ENCODE measurements around the gene MEMO1.

The MEMO1 gene

GRCh38 chr2:31950946-31951562 lies 59.8 kb downstream of the MEMO1 start:
- DNase-seq (ENCODE audit: low read depth) = no peak
- H3K4me3 ChIP-seq (ENCODE audit: low read length) = no peak overlapping the region
- no peak for TF ChIP-seq CTCF (conservative IDR thresholded peaks at IDR 0.05; ENCODE audit: low read depth, low read length)

GRCh38 chr2:31947871-31948270 lies 62.9 kb downstream of the MEMO1 start:
- no peak for TF ChIP-seq CTCF (conservative IDR thresholded peaks at IDR 0.05; ENCODE audit: low read depth, low read length)
- H3K4me3 ChIP-seq (ENCODE audit: low read length) = no peak overlapping the region
- no peak for DNase-seq (ENCODE audit: low read depth)

- no peak for TF ChIP-seq CTCF (conservative IDR thresholded peaks at IDR 0.05; ENCODE audit: low read depth, low read length)
- DNase-seq (ENCODE audit: low read depth) = no peak
- H3K4me3 ChIP-seq (ENCODE audit: low read length) = no peak overlapping the region
Measured at GRCh38 chr2:31946838-31947237, 64.0 kb downstream of the MEMO1 start.

GRCh38 chr2:31945572-31945935 lies 65.3 kb downstream of the MEMO1 start:
- no peak for DNase-seq (ENCODE audit: low read depth)
- H3K4me3 ChIP-seq (ENCODE audit: low read length) = no peak overlapping the region
- no peak for TF ChIP-seq CTCF (conservative IDR thresholded peaks at IDR 0.05; ENCODE audit: low read depth, low read length)

GRCh38 chr2:31944828-31945571 lies 65.8 kb downstream of the MEMO1 start:
- no peak overlapping the region for H3K4me3 ChIP-seq (ENCODE audit: low read length)
- no peak for DNase-seq (ENCODE audit: low read depth)
- no peak for TF ChIP-seq CTCF (conservative IDR thresholded peaks at IDR 0.05; ENCODE audit: low read depth, low read length)

GRCh38 chr2:31943636-31944225 lies 67.1 kb downstream of the MEMO1 start:
- no peak overlapping the region for H3K4me3 ChIP-seq (ENCODE audit: low read length)
- TF ChIP-seq CTCF (conservative IDR thresholded peaks at IDR 0.05; ENCODE audit: low read depth, low read length) = no peak
- no peak for DNase-seq (ENCODE audit: low read depth)

GRCh38 chr2:31940920-31941319 lies 69.9 kb downstream of the MEMO1 start:
- no peak overlapping the region for H3K4me3 ChIP-seq (ENCODE audit: low read length)
- TF ChIP-seq CTCF (conservative IDR thresholded peaks at IDR 0.05; ENCODE audit: low read depth, low read length) = no peak
- no peak for DNase-seq (ENCODE audit: low read depth)

All from retinal pigment epithelial cell (primary cell).